GM23338 (cell line): Measurements from ENCODE around the gene IFT74. TPM values are rescaled to one million over a fixed set of nuclear protein-coding genes. Genes with fewer than 3 reads are reported as not detected.
A peak's percentile ranks its signal among the peaks of the same experiment; 100 is the strongest.

ENCODE experiments used
- ATAC-seq: fragments of 200-7000 bp; cut with Tn5 transposase; 3 replicates; pipeline ENCODE4 v1.9.1; 2020
- DNase-seq: peaks from one replicate; pipeline ENCODE4 v3.0.0-alpha.2; 2015; ENCODE audit warnings: low spot score
- H2AFZ ChIP-seq: fragments of 200-600 bp; sonication (generic); 2 replicates; pipeline ENCODE4 v1.8.0; 2016; ENCODE audit warnings: antibody characterized with exemption, mild to moderate bottlenecking, moderate library complexity
- H3F3A ChIP-seq: fragments of 200-600 bp; sonication (generic); replicated peaks from 2 replicates; pipeline ENCODE4 v1.8.0; 2017; ENCODE audit warnings: antibody characterized with exemption, mixed run types, low read depth
- H3K27ac ChIP-seq: fragments of 200-600 bp; sonication (generic); 2 replicates; pipeline ENCODE4 v1.6.1; 2016; ENCODE audit warnings: low read depth
- H3K27me3 ChIP-seq: fragments of 200-600 bp; sonication (generic); 2 replicates; pipeline ENCODE4 v1.8.0; 2016; ENCODE audit warnings: mild to moderate bottlenecking, mixed run types, moderate library complexity; ENCODE audit not compliant: insufficient read depth
- H3K36me3 ChIP-seq: fragments of 200-600 bp; sonication (generic); 2 replicates; pipeline ENCODE4 v1.8.0; 2016; ENCODE audit warnings: mild to moderate bottlenecking; ENCODE audit not compliant: insufficient read depth
- H3K4me1 ChIP-seq: fragments of 200-600 bp; sonication (generic); 2 replicates; pipeline ENCODE4 v1.8.0; 2016; ENCODE audit warnings: mild to moderate bottlenecking, moderate library complexity; ENCODE audit not compliant: insufficient read depth
- H3K4me2 ChIP-seq: fragments of 200-600 bp; sonication (generic); 2 replicates; pipeline ENCODE4 v1.7.1; 2017; ENCODE audit warnings: mixed run types
- H3K4me3 ChIP-seq: fragments of 200-600 bp; sonication (generic); 2 replicates; pipeline ENCODE4 v1.6.1; 2016; ENCODE audit warnings: mixed run types
- H3K79me2 ChIP-seq: fragments of 200-600 bp; sonication (generic); replicated peaks from 2 replicates; pipeline ENCODE4 v1.8.0; 2017; ENCODE audit warnings: mild to moderate bottlenecking; ENCODE audit not compliant: insufficient read depth
- H3K9me2 ChIP-seq: fragments of 200-600 bp; sonication (generic); 2 replicates; pipeline ENCODE4 v1.8.0; 2017; ENCODE audit not compliant: insufficient read depth
- H4K20me1 ChIP-seq: fragments of 200-600 bp; sonication (generic); replicated peaks from 2 replicates; pipeline ENCODE4 v1.8.0; 2017; ENCODE audit warnings: mild to moderate bottlenecking; ENCODE audit not compliant: insufficient read depth
- H3K27ac Mint-ChIP-seq: 2 replicates; pipeline ENCODE4 v1.8.0; 2020; ENCODE audit warnings: inconsistent platforms, mild to moderate bottlenecking, moderate library complexity, mixed read lengths
- H3K27me3 Mint-ChIP-seq: 3 replicates; pipeline ENCODE4 v1.8.0; 2022; ENCODE audit warnings: low read depth, mild to moderate bottlenecking, moderate library complexity, mixed read lengths, inconsistent platforms; ENCODE audit not compliant: insufficient read depth, poor library complexity
- H3K36me3 Mint-ChIP-seq: 3 replicates; pipeline ENCODE4 v1.8.0; 2021; ENCODE audit warnings: low read depth, mild to moderate bottlenecking, inconsistent platforms, moderate library complexity, mixed read lengths
- H3K4me1 Mint-ChIP-seq: 3 replicates; pipeline ENCODE4 v1.8.0; 2020; ENCODE audit warnings: mild to moderate bottlenecking, inconsistent platforms, mixed read lengths
- H3K4me3 Mint-ChIP-seq: 3 replicates; pipeline ENCODE4 v1.8.0; 2021; ENCODE audit warnings: moderate library complexity, mild to moderate bottlenecking, inconsistent platforms, mixed read lengths
- H3K9me3 Mint-ChIP-seq: 3 replicates; pipeline ENCODE4 v1.8.0; 2020; ENCODE audit warnings: moderate library complexity, mild to moderate bottlenecking, inconsistent platforms, mixed read lengths
- CREB1 ChIP-seq: fragments of 250-450 bp; sonication (Bioruptor Pico); IDR thresholded peaks from 2 replicates; pipeline ENCODE4 v1.5.0; 2020; ENCODE audit warnings: low read depth, mild to moderate bottlenecking, moderate library complexity
- CTCF ChIP-seq, 2 experiments: fragments of 200-600 bp in 1 of 2; sonication (generic) in 1 of 2; conservative IDR thresholded peaks; 2 replicates each; pipeline versions ENCODE4 v1.5.1 to v1.6.1; 2016 to 2017; ENCODE audit warnings: antibody characterized with exemption in 2 of 2, low read depth in 2 of 2, mild to moderate bottlenecking in 2 of 2, moderate library complexity in 1 of 2
- ETS1 ChIP-seq: IDR thresholded peaks from 2 replicates; pipeline ENCODE4 v1.6.1; 2016; ENCODE audit warnings: antibody characterized with exemption
- EZH2phosphoT487 ChIP-seq: fragments of 200-600 bp; sonication (generic); IDR thresholded peaks from one replicate; pipeline ENCODE4 v1.8.1; 2018; ENCODE audit warnings: antibody characterized with exemption; ENCODE audit not compliant: unreplicated experiment
- JUNB ChIP-seq: IDR thresholded peaks from one replicate; pipeline ENCODE4 v1.6.1; 2016; ENCODE audit warnings: antibody characterized with exemption; ENCODE audit not compliant: unreplicated experiment
- NANOG ChIP-seq: IDR thresholded peaks from 2 replicates; pipeline ENCODE4 v1.6.1; 2016; ENCODE audit warnings: antibody characterized with exemption, borderline replicate concordance
- ZNF331 ChIP-seq: fragments of 250-450 bp; sonication (Bioruptor Pico); IDR thresholded peaks from 2 replicates; pipeline ENCODE4 v1.5.0; 2020; ENCODE audit warnings: low read depth, mild to moderate bottlenecking, moderate library complexity
- polyA plus RNA-seq: library from polyadenylated mRNA; unstranded; fragments of >200 nt; fragmentation: Nextera tagmentation; extraction: Ambion mirVana; gene quantifications from 2 replicates; pipeline ENCODE4 v1.2.1, GENCODE V29; 2016
- total RNA-seq: library from RNA; depleted of rRNA; stranded (reverse); fragments of >200 nt; shearing (Covaris generic); gene quantifications from 2 replicates; pipeline ENCODE4 v1.2.3, GENCODE V29; 2014

Gene IFT74
- total and polyA plus RNA-seq, 2 experiments from 2014 or later: 14.6 to 30.0 TPM

GRCh38 chr9:27108981-27109541, 152.8 kb downstream of the IFT74 start, which contains the start of gene TEK:
Gene TEK (plus strand): TSS chr9:27109225. CDS start chr9:27109591, 366 bp downstream.
- no peaks in the 10 kb centered on the region for H3K27me3 Mint-ChIP-seq
- H2AFZ ChIP-seq: peak within 1 kb of the TSS; percentile 83
- peak within 1 kb of the TSS; percentile 59 for H3K27ac Mint-ChIP-seq
- peaks cover 5% of the 10 kb centered on the region; the same call in 1 of the 2 replicates for H3K79me2 ChIP-seq
- ATAC-seq: peak; percentile 87
- H3K4me3 Mint-ChIP-seq: peak within 1 kb of the TSS; percentile 60
- DNase-seq: peak; percentile 71
- TF ChIP-seq CREB1 (CRISPR knock-in tag) (no peak), ZNF331 (no peak), EZH2phosphoT487 (no peak)
- H3K36me3 Mint-ChIP-seq: no peaks in the 10 kb centered on the region
- H3K4me3 ChIP-seq: peak within 1 kb of the TSS; percentile 46
- H3K36me3 ChIP-seq: no peaks in the 10 kb centered on the region
- H3K4me1 Mint-ChIP-seq: peaks cover 15% of the 10 kb centered on the region
- H3F3A ChIP-seq: no peaks in the 10 kb centered on the region
- no peaks in the 10 kb centered on the region for H3K9me3 Mint-ChIP-seq
- no peaks in the 10 kb centered on the region for H3K27me3 ChIP-seq
- H3K27ac ChIP-seq: peak within 1 kb of the TSS; percentile 85
- peaks cover 13% of the 10 kb centered on the region for H3K4me1 ChIP-seq
- H3K9me2 ChIP-seq: no peaks in the 10 kb centered on the region
- no peaks in the 10 kb centered on the region for H4K20me1 ChIP-seq
- H3K4me2 ChIP-seq: peak within 1 kb of the TSS; percentile 72

- H3K4me3 Mint-ChIP-seq: peak overlapping the region; percentile 60
- Histone ChIP-seq H3F3A (no peaks in the 10 kb centered on the region), H2AFZ (peak overlapping the region; percentile 83), H3K4me2 (peak overlapping the region; percentile 72), H3K36me3 (no peaks in the 10 kb centered on the region), H3K9me2 (no peaks in the 10 kb centered on the region), H3K27me3 (no peaks in the 10 kb centered on the region), H4K20me1 (no peaks in the 10 kb centered on the region), H3K27ac (peak overlapping the region; percentile 85), H3K4me3 (peak overlapping the region; percentile 46), H3K79me2 (peaks cover 5% of the 10 kb centered on the region; the same call in 1 of the 2 replicates), H3K4me1 (peaks cover 13% of the 10 kb centered on the region)
- no peaks in the 10 kb centered on the region for H3K27me3 Mint-ChIP-seq
- ATAC-seq: peak; percentile 50
- no peaks in the 10 kb centered on the region for H3K36me3 Mint-ChIP-seq
- peaks cover 15% of the 10 kb centered on the region for H3K4me1 Mint-ChIP-seq
- H3K27ac Mint-ChIP-seq: peak overlapping the region; percentile 44; the same call in 1 of the 2 replicates
- TF ChIP-seq ZNF331 (no peak), ETS1 (no peak), JUNB (no peak), NANOG (no peak), CREB1 (CRISPR knock-in tag) (no peak), CTCF (conservative IDR thresholded peaks at IDR 0.05; ENCODE audit: low read depth in 2 of 2) (no peak)
- H3K9me3 Mint-ChIP-seq: no peaks in the 10 kb centered on the region
- no peak for DNase-seq
Observed at GRCh38 chr9:27109621-27110020, 153.4 kb downstream of the IFT74 start.
